ENCODE data around the gene GRM5. TPM values are rescaled to one million over a fixed set of nuclear protein-coding genes. Genes with fewer than 3 reads are reported as not detected.
"Not testable (repeated sequence)": the region's sequence is repeated elsewhere in the genome, so short reads cannot be mapped to it uniquely, and the experiment has no call there.

GRM5 gene
- total and polyA plus RNA-seq, 2 donors (not counting 1 experiment from before 2014, with no cell fraction given): not detected

DNA sequence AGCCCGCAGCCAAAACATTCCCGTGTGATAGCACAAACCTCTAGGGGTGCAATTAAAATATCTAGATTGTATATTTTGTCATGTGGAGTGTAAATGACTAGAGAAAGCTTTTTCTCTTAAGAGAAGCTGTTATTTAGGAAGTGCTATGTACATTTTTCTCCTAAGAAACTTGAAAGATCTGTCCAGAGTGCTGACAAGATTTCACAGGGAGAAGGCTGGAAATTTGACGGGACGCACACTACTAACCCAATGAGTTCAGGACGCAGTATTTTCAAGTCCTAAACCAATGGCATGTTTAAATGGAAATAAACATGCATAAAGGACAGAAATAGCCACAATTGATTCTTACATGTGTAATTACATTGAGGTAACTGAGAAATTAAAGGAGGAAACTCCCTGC, 3.9 kb downstream of the GRM5 start:
- H3K27ac ChIP-seq (ENCODE audit: low read length in 2 of 2); H3K9me3 ChIP-seq (ENCODE audit: control extremely low read depth in 1 of 3, control insufficient read depth in 2 of 3, insufficient read depth in 1 of 3, low read length in 2 of 3); H4K20me1 ChIP-seq (ENCODE audit: control insufficient read depth, insufficient read depth, low read length, poor library complexity, severe bottlenecking); H3K9me3 Mint-ChIP-seq (ENCODE audit: insufficient read depth); H2AFZ ChIP-seq (ENCODE audit: insufficient read depth, low read depth, low read length, poor library complexity, severe bottlenecking); H3K4me1 ChIP-seq (ENCODE audit: control insufficient read depth in 2 of 2, insufficient read depth in 2 of 2, low read length in 2 of 2); ATAC-seq (ENCODE audit: low read depth); DNase-seq; POLR2A ChIA-PET; H3K27me3 Mint-ChIP-seq; H3K4me1 Mint-ChIP-seq; H3K9ac ChIP-seq (ENCODE audit: low read length); H3K27me3 ChIP-seq (replicated peaks in 1 of 4; ENCODE audit: control extremely low read depth in 1 of 4, control insufficient read depth in 3 of 4, insufficient read depth in 4 of 4, low read length in 3 of 4); H3K36me3 ChIP-seq (replicated peaks in 1 of 2; ENCODE audit: control extremely low read depth in 1 of 2, control insufficient read depth in 1 of 2, extremely low read depth in 1 of 2, insufficient read depth in 2 of 2, low read length in 1 of 2); H3K4me2 ChIP-seq (replicated peaks; ENCODE audit: low read depth, low read length, poor library complexity, severe bottlenecking); H3K4me3 ChIP-seq (ENCODE audit: control extremely low read depth in 1 of 5, extremely low read depth in 1 of 5, insufficient read depth in 1 of 5, low read depth in 2 of 5, low read length in 4 of 5); H3K4me3 Mint-ChIP-seq; CTCF ChIA-PET; intact Hi-C loops (cut with micrococcal nuclease); H3K27ac Mint-ChIP-seq; H3K79me2 ChIP-seq (ENCODE audit: control insufficient read depth, insufficient read depth, low read length): not testable (repeated sequence)
- no CpG with 5 or more reads among the region's 5 CpGs for WGBS (ENCODE audit: insufficient coverage)

DNA sequence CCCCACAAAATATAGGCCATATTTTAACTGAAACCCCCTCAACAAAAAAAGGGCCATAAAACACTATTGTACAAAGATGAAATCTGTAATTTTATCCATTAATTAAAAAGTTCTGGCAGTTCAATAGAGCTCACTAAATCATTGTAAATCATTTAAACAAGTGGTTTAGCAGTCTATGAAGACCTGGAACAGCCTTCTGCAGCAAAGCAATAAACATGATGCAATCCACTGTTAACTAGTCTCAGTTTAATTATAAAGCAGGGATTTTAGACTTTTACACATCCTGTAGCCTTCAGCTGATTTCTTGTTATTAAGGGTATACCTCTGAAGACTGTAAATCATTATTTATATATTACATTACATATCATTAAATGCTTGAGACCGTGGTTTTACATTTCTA, 8.4 kb downstream of the GRM5 start:
- H3K27me3 ChIP-seq (replicated peaks in 1 of 4; ENCODE audit: control extremely low read depth in 1 of 4, control insufficient read depth in 3 of 4, insufficient read depth in 4 of 4, low read length in 3 of 4); DNase-seq; H3K36me3 ChIP-seq (replicated peaks in 1 of 2; ENCODE audit: control extremely low read depth in 1 of 2, control insufficient read depth in 1 of 2, extremely low read depth in 1 of 2, insufficient read depth in 2 of 2, low read length in 1 of 2); H3K27ac ChIP-seq (ENCODE audit: low read length in 2 of 2); H3K4me2 ChIP-seq (replicated peaks; ENCODE audit: low read depth, low read length, poor library complexity, severe bottlenecking); H3K9me3 Mint-ChIP-seq (ENCODE audit: insufficient read depth); H3K9ac ChIP-seq (ENCODE audit: low read length); H3K27ac Mint-ChIP-seq; CTCF ChIA-PET; H3K4me1 Mint-ChIP-seq; H3K27me3 Mint-ChIP-seq; ATAC-seq (ENCODE audit: low read depth); H3K9me3 ChIP-seq (ENCODE audit: control extremely low read depth in 1 of 3, control insufficient read depth in 2 of 3, insufficient read depth in 1 of 3, low read length in 2 of 3); H2AFZ ChIP-seq (ENCODE audit: insufficient read depth, low read depth, low read length, poor library complexity, severe bottlenecking); H3K79me2 ChIP-seq (ENCODE audit: control insufficient read depth, insufficient read depth, low read length); H4K20me1 ChIP-seq (ENCODE audit: control insufficient read depth, insufficient read depth, low read length, poor library complexity, severe bottlenecking); H3K4me3 Mint-ChIP-seq; POLR2A ChIA-PET; intact Hi-C loops (cut with micrococcal nuclease); H3K4me1 ChIP-seq (ENCODE audit: control insufficient read depth in 2 of 2, insufficient read depth in 2 of 2, low read length in 2 of 2); H3K4me3 ChIP-seq (ENCODE audit: control extremely low read depth in 1 of 5, extremely low read depth in 1 of 5, insufficient read depth in 1 of 5, low read depth in 2 of 5, low read length in 4 of 5): not testable (repeated sequence)
- WGBS (ENCODE audit: insufficient coverage): no CpG with 5 or more reads among the region's 1 CpG

DNA sequence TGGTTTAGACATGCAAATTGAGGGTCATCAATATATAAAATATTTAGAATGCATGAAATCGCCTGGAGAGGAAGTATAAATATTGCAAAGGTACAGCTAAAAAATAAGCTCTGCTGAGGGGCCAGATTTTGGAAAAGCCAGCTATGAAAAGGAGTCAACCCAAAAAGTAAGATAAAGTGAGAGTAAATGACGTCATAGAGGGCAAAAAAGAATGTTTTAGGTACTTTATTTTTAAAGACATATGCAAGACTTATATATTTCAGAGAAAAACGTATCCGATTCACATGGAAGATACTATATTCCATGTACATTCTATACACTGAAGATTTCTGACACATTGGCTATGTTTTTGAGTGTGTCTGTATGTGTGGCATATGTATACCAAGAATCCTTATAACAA, 13.6 kb downstream of the GRM5 start:
- Histone ChIP-seq H3K27me3 (replicated peaks in 1 of 4; ENCODE audit: control extremely low read depth in 1 of 4, control insufficient read depth in 3 of 4, insufficient read depth in 4 of 4, low read length in 3 of 4) (no peaks in the 10 kb centered on the region), H3K9ac (ENCODE audit: low read length) (no peak overlapping the region), H3K36me3 (replicated peaks in 1 of 2; ENCODE audit: control extremely low read depth in 1 of 2, control insufficient read depth in 1 of 2, extremely low read depth in 1 of 2, insufficient read depth in 2 of 2, low read length in 1 of 2) (no peaks in the 10 kb centered on the region), H3K4me1 (ENCODE audit: control insufficient read depth in 2 of 2, insufficient read depth in 2 of 2, low read length in 2 of 2) (no peaks in the 10 kb centered on the region), H3K4me3 (ENCODE audit: control extremely low read depth in 1 of 5, extremely low read depth in 1 of 5, insufficient read depth in 1 of 5, low read depth in 2 of 5, low read length in 4 of 5) (no peak overlapping the region), H3K9me3 (ENCODE audit: control extremely low read depth in 1 of 3, control insufficient read depth in 2 of 3, insufficient read depth in 1 of 3, low read length in 2 of 3) (no peaks in the 10 kb centered on the region), H4K20me1 (ENCODE audit: control insufficient read depth, insufficient read depth, low read length, poor library complexity, severe bottlenecking) (no peaks in the 10 kb centered on the region), H2AFZ (ENCODE audit: insufficient read depth, low read depth, low read length, poor library complexity, severe bottlenecking) (no peak overlapping the region), H3K4me2 (replicated peaks; ENCODE audit: low read depth, low read length, poor library complexity, severe bottlenecking) (no peak overlapping the region), H3K27ac (ENCODE audit: low read length in 2 of 2) (no peak overlapping the region), H3K79me2 (ENCODE audit: control insufficient read depth, insufficient read depth, low read length) (no peaks in the 10 kb centered on the region)
- intact Hi-C loops (cut with micrococcal nuclease): no loop called here
- ChIA-PET CTCF (no interaction called here), POLR2A (no interaction called here)
- 60% methylated on average over 1 of the region's 4 CpGs for WGBS (ENCODE audit: insufficient coverage)
- ATAC-seq (ENCODE audit: low read depth) (no peak), DNase-seq (no peak)
- Mint-ChIP-seq H3K27ac (no peak overlapping the region), H3K9me3 (ENCODE audit: insufficient read depth) (peaks cover 3% of the 10 kb centered on the region), H3K27me3 (no peaks in the 10 kb centered on the region), H3K4me1 (no peaks in the 10 kb centered on the region), H3K4me3 (no peak overlapping the region)
- TF ChIP-seq EZH2 (IDR thresholded peaks at IDR 0.05; ENCODE audit: borderline replicate concordance, insufficient read depth, low read depth, low read length, poor library complexity, severe bottlenecking): no peak
- TF ChIP-seq, protein P1, sequence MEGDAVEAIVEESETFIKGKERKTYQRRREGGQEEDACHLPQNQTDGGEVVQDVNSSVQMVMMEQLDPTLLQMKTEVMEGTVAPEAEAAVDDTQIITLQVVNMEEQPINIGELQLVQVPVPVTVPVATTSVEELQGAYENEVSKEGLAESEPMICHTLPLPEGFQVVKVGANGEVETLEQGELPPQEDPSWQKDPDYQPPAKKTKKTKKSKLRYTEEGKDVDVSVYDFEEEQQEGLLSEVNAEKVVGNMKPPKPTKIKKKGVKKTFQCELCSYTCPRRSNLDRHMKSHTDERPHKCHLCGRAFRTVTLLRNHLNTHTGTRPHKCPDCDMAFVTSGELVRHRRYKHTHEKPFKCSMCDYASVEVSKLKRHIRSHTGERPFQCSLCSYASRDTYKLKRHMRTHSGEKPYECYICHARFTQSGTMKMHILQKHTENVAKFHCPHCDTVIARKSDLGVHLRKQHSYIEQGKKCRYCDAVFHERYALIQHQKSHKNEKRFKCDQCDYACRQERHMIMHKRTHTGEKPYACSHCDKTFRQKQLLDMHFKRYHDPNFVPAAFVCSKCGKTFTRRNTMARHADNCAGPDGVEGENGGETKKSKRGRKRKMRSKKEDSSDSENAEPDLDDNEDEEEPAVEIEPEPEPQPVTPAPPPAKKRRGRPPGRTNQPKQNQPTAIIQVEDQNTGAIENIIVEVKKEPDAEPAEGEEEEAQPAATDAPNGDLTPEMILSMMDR (IDR thresholded peaks at IDR 0.05): no peak
